ENCODE results near the gene IFT57. TPM values are rescaled to one million over a fixed set of nuclear protein-coding genes. Genes with fewer than 3 reads are reported as not detected.

Gene IFT57, protein sequence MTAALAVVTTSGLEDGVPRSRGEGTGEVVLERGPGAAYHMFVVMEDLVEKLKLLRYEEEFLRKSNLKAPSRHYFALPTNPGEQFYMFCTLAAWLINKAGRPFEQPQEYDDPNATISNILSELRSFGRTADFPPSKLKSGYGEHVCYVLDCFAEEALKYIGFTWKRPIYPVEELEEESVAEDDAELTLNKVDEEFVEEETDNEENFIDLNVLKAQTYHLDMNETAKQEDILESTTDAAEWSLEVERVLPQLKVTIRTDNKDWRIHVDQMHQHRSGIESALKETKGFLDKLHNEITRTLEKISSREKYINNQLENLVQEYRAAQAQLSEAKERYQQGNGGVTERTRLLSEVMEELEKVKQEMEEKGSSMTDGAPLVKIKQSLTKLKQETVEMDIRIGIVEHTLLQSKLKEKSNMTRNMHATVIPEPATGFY
- 37.7 and 47.5 TPM in 2 replicates for total RNA-seq

DNA sequence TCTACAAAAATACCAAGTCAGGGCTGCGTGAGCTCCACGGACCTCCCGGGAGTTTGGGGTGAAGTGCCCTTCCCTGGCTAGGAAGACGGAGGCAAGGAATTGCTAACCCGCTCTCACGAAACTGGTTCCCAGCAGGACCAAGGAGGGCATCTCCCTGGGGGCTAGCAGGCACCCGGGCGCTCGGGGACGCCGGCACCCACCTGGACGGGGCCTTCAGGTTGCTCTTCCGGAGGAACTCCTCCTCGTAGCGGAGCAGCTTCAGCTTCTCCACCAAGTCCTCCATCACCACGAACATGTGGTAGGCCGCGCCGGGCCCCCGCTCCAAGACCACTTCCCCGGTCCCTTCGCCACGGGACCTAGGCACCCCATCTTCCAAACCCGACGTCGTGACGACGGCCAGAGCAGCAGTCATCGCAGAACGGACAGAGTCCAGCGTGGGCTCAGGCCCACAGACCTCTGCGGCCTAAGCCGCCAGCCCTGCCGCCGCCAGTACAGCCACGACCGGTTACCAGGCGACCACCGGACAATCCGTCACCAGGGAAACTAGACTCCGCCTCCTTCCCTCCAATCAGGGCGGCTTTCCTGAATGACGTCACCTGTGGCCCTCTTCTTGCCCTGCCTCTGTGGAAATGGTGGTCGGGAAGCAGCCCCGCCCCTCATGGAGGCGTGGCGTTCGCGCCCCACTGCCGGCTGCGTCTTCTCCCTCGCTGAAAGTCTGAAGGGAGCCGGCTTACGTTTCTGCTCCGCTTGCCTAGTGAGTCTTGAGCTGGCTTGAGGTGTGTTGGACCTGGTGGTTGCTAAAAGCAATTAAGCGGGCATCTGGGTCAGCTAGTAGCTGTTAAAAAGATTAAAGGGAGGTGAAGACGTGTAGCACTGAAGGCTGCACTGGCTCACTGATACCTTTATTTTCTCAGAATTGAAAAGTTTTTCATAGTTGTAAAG, at the start of gene IFT57:
TSS of gene IFT57 (minus strand) at position 514 of the 942 bp plus-strand sequence. CDS start at position 412, 102 bp downstream.

Other genes starting within 250 kb of the IFT57 start
- 81.0 and 92.9 TPM in 2 replicates for gene CD47, start 131.4 kb downstream of the IFT57 start, total RNA-seq
- not detected in 2 replicates for gene HHLA2, start 74.1 kb upstream of the IFT57 start, total RNA-seq